ENCODE results near the gene SRRM1. TPM values are rescaled to one million over a fixed set of nuclear protein-coding genes. Genes with fewer than 3 reads are reported as not detected.

SRRM1 gene
- total and polyA plus RNA-seq, 2 of the 8 experiments (the other 6 are each of a cell fraction or from before 2014, with no cell fraction given) = 77.1 to 255 TPM

DNA sequence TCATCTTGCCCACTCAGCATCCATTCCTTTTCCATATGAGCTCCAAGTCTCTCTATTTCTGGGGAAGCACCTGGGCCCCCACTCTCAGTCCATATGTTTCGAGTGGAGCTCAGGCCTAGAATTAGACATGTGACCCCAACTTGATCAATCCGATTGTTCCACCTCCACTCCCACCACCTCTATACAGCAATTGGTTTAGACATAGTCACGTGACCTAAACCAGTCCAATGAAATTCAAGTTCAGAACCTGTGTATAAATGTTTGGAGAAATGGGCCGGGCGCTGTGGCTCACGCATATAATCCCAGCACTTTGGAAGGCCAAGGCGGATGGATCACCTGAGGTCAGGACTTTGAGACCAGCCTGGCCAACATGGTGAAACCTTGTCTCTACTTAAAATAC lies 72.6 kb downstream of the SRRM1 start:
- H3K4me3 ChIP-seq (ENCODE audit: extremely low read depth in 1 of 4, insufficient read depth in 2 of 4, low read depth in 3 of 4, low read length in 4 of 4) = no peak overlapping the region
- H3K79me2 ChIP-seq (ENCODE audit: control insufficient read depth in 1 of 2, insufficient read depth in 2 of 2, low read length in 2 of 2) = no peaks in the 10 kb centered on the region
- no peak overlapping the region for H3K4ac ChIP-seq (replicated peaks; ENCODE audit: insufficient read length, low read depth, low read length)
- H4K5ac ChIP-seq (ENCODE audit: insufficient read length, low read depth, low read length) = no peak overlapping the region
- H2AK5ac ChIP-seq (ENCODE audit: low read depth, low read length) = no peak overlapping the region
- H2BK12ac ChIP-seq (ENCODE audit: low read depth, low read length) = no peak overlapping the region
- CTCF ChIA-PET (ENCODE audit: partially characterized antibody) = interaction anchor here (0.6 to 1.4 kb wide), 2 partner anchors 169 to 1365 kb away, joined by 3 read pairs; no protein-coding TSS in a partner anchor
- H3K36me3 ChIP-seq (ENCODE audit: control insufficient read depth in 2 of 4, insufficient read depth in 4 of 4, low read length in 3 of 4) = no peaks in the 10 kb centered on the region
- TF ChIP-seq CBX8 (IDR thresholded peaks at IDR 0.05; ENCODE audit: borderline replicate concordance, low read depth, low read length) (no peak), NANOG (IDR thresholded peaks at IDR 0.05; ENCODE audit: insufficient read depth, low read depth, low read length, poor library complexity, severe bottlenecking) (no peak), TCF12 (IDR thresholded peaks at IDR 0.05; ENCODE audit: low read depth, low read length) (no peak), KDM4A (IDR thresholded peaks at IDR 0.05; ENCODE audit: low read depth, low read length, severe bottlenecking) (no peak), RXRA (IDR thresholded peaks at IDR 0.05; ENCODE audit: insufficient read depth, low read depth, low read length) (no peak), MAFK (IDR thresholded peaks at IDR 0.05; ENCODE audit: low read depth, low read length) (no peak), PHF8 (conservative IDR thresholded peaks at IDR 0.05; ENCODE audit: low read depth, low read length) (no peak), RBBP5 (IDR thresholded peaks at IDR 0.05; ENCODE audit: borderline replicate concordance, low read depth, low read length) (no peak), SP4 (IDR thresholded peaks at IDR 0.05; ENCODE audit: low read length) (no peak), BACH1 (IDR thresholded peaks at IDR 0.05; ENCODE audit: low read length) (no peak), RFX5 (IDR thresholded peaks at IDR 0.05; ENCODE audit: borderline replicate concordance, low read depth, low read length) (no peak), SP1 (IDR thresholded peaks at IDR 0.05; ENCODE audit: low read depth, low read length) (no peak), CEBPB (IDR thresholded peaks at IDR 0.05; ENCODE audit: low read depth, low read length) (no peak)
- TF ChIP-seq, protein P1, sequence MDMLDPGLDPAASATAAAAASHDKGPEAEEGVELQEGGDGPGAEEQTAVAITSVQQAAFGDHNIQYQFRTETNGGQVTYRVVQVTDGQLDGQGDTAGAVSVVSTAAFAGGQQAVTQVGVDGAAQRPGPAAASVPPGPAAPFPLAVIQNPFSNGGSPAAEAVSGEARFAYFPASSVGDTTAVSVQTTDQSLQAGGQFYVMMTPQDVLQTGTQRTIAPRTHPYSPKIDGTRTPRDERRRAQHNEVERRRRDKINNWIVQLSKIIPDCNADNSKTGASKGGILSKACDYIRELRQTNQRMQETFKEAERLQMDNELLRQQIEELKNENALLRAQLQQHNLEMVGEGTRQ (IDR thresholded peaks at IDR 0.05; ENCODE audit: low read length) = no peak
- H2BK120ac ChIP-seq (replicated peaks; ENCODE audit: low read depth, low read length) = no peak overlapping the region
- no peak overlapping the region for H2BK15ac ChIP-seq (ENCODE audit: low read length)
- H2BK5ac ChIP-seq (ENCODE audit: low read depth, low read length) = no peak overlapping the region
- no peaks in the 10 kb centered on the region for H3K79me1 ChIP-seq (ENCODE audit: low read depth, low read length)
- no peak overlapping the region for H3K14ac ChIP-seq (ENCODE audit: insufficient read length)
- DNase-seq (ENCODE audit: low read depth in 1 of 2, low spot score in 2 of 2) (no peak), FAIRE-seq (no peak)
- WGBS, 2 experiments (ENCODE audit: extremely low coverage in 1 of 2, insufficient coverage in 1 of 2, insufficient read length in 1 of 2, insufficient replicate concordance in 2 of 2, low coverage in 1 of 2, low lambda C conversion rate in 2 of 2, missing lambda C conversion rate in 1 of 2) = 93% methylated on average over 7 of the region's 7 CpGs; no CpG with 5 or more reads in 1 of the 2 experiments
- no peak overlapping the region for H3K18ac ChIP-seq (ENCODE audit: extremely low read depth, low read length)
- no peak overlapping the region for H2AFZ ChIP-seq (ENCODE audit: low read length)
- H3K27ac ChIP-seq (ENCODE audit: low read depth, low read length) = no peak overlapping the region
- no peak overlapping the region for H4K91ac ChIP-seq (replicated peaks; ENCODE audit: insufficient read length, low read length)
- H3K4me2 ChIP-seq (ENCODE audit: insufficient read depth in 1 of 2, low read depth in 2 of 2, low read length in 2 of 2) = no peak overlapping the region
- H3K9ac ChIP-seq (replicated peaks in 1 of 4; ENCODE audit: extremely low read depth in 1 of 4, low read depth in 3 of 4, low read length in 3 of 4) = no peak overlapping the region
- H2BK20ac ChIP-seq (ENCODE audit: low read length) = no peak overlapping the region
- H3K23me2 ChIP-seq (ENCODE audit: low read depth, low read length) = no peaks in the 10 kb centered on the region
- H3K56ac ChIP-seq (replicated peaks; ENCODE audit: insufficient read length, low read depth, low read length) = no peak overlapping the region
- H3K23ac ChIP-seq (ENCODE audit: insufficient read length) = no peak overlapping the region
- H3K27me3 ChIP-seq (replicated peaks in 1 of 4; ENCODE audit: control insufficient read depth in 3 of 4, extremely low read depth in 1 of 4, insufficient read depth in 3 of 4, low read length in 3 of 4) = no peaks in the 10 kb centered on the region
- H4K20me1 ChIP-seq (replicated peaks in 1 of 2; ENCODE audit: control insufficient read depth in 1 of 2, insufficient read depth in 2 of 2, low read length in 2 of 2) = no peaks in the 10 kb centered on the region
- no peaks in the 10 kb centered on the region for H3K4me1 ChIP-seq (replicated peaks in 1 of 4; ENCODE audit: control insufficient read depth in 3 of 4, insufficient read depth in 4 of 4, low read length in 3 of 4)
- H3K9me3 ChIP-seq (ENCODE audit: insufficient read depth in 2 of 2, low read depth in 1 of 2, low read length in 1 of 2) = no peaks in the 10 kb centered on the region
- POLR2A ChIA-PET (ENCODE audit: partially characterized antibody) = interaction anchor here (3.0 kb wide), 1 partner anchor 30 kb away, joined by 12 read pairs; the partner anchor contains the start of gene CLIC4
- H4K8ac ChIP-seq (ENCODE audit: extremely low read depth, insufficient read depth, low read length) = no peak overlapping the region

Measured in H1 (cell line).